HG03064 (cell line): Measurements from ENCODE around the gene NXPH3.

Source experiments
- ATAC-seq: cut with Tn5 transposase; IDR thresholded peaks from one replicate; pipeline ENCODE4 v1.9.1; 2021; ENCODE audit warnings: low read depth; ENCODE audit not compliant: unreplicated experiment

NXPH3 gene

GRCh38 chr17:49588726-49589576 lies 13.3 kb downstream of the NXPH3 start:
- ATAC-seq, result no peak

- no peak for ATAC-seq
These were observed 13.9 kb downstream of the NXPH3 start for GRCh38 chr17:49589577-49589927.

GRCh38 chr17:49590874-49591273 lies 15.2 kb downstream of the NXPH3 start:
- no peak for ATAC-seq

- ATAC-seq, result no peak
These were observed 16.6 kb downstream of the NXPH3 start for GRCh38 chr17:49592263-49592662.

- no peak for ATAC-seq
These were observed 19.7 kb downstream of the NXPH3 start for GRCh38 chr17:49595328-49595727.

GRCh38 chr17:49595980-49596379 lies 20.3 kb downstream of the NXPH3 start:
- no peak for ATAC-seq

- no peak for ATAC-seq
These were observed 21.1 kb downstream of the NXPH3 start for GRCh38 chr17:49596613-49597244.

- ATAC-seq, result no peak
These were observed 21.8 kb downstream of the NXPH3 start for GRCh38 chr17:49597436-49597835.

GRCh38 chr17:49597928-49598655 lies 22.4 kb downstream of the NXPH3 start:
- no peak for ATAC-seq

- no peak for ATAC-seq
These were observed 23.2 kb downstream of the NXPH3 start for GRCh38 chr17:49598918-49599317.

- no peak for ATAC-seq
These were observed 25.3 kb downstream of the NXPH3 start for GRCh38 chr17:49600949-49601348.

GRCh38 chr17:49602783-49603182 lies 27.1 kb downstream of the NXPH3 start:
- no peak for ATAC-seq

- no peak for ATAC-seq
These were observed 27.6 kb downstream of the NXPH3 start for GRCh38 chr17:49603238-49603637.

- ATAC-seq, result no peak
These were observed 28.0 kb downstream of the NXPH3 start for GRCh38 chr17:49603720-49604119.

- no peak for ATAC-seq
These were observed 28.7 kb downstream of the NXPH3 start for GRCh38 chr17:49604314-49604869.

- ATAC-seq, result no peak
These were observed 35.4 kb downstream of the NXPH3 start for GRCh38 chr17:49610883-49611584.

GRCh38 chr17:49612726-49613125 lies 37.1 kb downstream of the NXPH3 start:
- ATAC-seq, result no peak

- ATAC-seq, result no peak
These were observed 37.6 kb downstream of the NXPH3 start for GRCh38 chr17:49613182-49613800.

GRCh38 chr17:49616086-49616485 lies 40.4 kb downstream of the NXPH3 start:
- ATAC-seq, result no peak

GRCh38 chr17:49616601-49617131 lies 41.0 kb downstream of the NXPH3 start:
- ATAC-seq, result no peak
